ENCODE data around the gene TMED4.

TMED4 gene

DNA sequence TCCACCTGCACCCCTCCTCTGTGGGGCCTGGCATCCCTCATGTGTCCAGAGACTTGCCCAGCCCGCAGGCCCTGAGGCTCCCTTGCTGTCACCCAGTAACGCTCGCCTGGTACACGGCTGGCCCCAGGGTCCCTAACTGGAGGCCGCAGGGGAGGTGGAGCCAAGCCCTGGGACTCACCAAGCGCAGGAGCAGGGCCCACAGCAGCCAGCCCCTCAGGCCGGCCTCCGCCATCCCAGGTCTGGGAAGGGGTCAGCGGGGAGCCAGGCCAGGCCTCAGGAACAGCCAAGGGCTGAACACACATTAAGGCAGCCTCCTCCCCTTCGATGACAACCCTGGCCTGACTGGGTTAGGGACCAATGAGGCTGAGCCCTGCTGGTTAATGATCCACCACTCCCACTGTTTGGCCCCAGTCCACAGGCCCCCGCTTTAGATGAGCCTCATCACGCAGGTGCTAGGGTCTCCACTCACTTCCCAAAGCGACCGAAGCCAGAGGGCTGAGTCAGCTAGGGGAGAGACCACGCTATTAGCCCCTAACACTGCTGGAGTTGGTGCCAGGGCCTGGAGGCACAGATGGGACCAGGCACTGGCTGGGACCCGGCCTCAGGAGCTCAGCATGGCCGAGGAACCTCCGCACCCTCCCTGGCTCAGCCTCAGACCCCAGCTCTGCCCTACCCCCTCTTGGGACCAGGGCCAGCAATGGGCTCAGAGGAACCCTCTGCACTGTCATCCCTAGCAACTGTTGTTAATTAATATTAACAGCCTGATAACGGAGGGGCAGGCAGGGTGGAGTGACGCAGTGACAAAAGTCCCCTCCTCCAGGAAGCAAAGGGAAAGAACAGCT is 40.8 kb downstream of the TMED4 start, which contains the start of gene NPC1L1:
Gene NPC1L1, minus strand, starts transcription at position 303 of the 842 bp plus-strand sequence. Its CDS starts 71 bp downstream, at position 232.
- no peak within 1 kb of the TSS for H3K4me3 ChIP-seq (ENCODE audit: low read depth, low read length)

- no peak overlapping the region for H3K4me3 ChIP-seq (ENCODE audit: low read depth, low read length)
Measured at GRCh38 chr7:44540592-44541027, 41.4 kb downstream of the TMED4 start.

DNA sequence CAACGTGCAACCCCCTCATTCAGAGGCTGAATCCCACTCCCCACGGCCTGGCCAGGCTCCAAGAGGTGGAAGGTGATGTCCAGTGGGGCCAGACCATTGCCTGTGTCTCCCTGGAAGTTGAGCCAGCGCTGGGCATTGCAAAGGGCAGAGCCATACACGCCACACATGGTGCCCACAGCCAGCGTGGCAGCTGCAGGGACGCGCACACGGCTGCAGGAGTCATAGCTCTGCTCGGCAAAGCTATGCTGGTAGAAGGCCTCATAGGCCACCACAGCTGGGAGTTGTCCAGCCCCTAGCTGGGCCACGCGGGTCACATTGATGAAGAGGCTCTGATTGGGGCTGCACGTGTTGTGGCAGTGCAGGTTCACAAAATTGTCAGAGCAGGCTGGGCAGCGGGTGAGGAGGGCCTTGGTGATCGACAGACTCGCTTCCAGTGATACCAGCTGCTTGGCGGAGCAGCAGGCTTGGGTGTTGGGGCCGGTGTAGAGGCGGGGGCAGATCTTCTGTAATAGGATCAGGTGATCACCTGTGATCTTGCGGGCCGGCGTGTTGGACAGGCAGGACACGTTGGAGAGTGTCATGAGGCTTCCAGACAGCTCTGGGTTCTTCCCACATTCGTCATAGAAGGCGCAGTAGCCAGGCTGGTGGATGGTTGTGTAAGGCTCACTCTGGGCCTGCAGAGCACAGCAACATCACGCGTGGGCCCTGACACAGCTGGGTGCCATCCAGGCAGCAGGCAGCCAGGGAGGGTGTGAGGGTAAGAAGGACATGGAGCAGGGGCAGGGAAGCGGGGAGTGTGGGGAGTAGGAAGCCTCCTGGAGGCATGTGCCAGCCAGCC is 42.1 kb downstream of the TMED4 start:
- H3K4me3 ChIP-seq (ENCODE audit: low read depth, low read length): no peak overlapping the region

- H3K4me3 ChIP-seq (ENCODE audit: low read depth, low read length): no peak overlapping the region
Measured at GRCh38 chr7:44538798-44539668, 43.0 kb downstream of the TMED4 start.

DNA sequence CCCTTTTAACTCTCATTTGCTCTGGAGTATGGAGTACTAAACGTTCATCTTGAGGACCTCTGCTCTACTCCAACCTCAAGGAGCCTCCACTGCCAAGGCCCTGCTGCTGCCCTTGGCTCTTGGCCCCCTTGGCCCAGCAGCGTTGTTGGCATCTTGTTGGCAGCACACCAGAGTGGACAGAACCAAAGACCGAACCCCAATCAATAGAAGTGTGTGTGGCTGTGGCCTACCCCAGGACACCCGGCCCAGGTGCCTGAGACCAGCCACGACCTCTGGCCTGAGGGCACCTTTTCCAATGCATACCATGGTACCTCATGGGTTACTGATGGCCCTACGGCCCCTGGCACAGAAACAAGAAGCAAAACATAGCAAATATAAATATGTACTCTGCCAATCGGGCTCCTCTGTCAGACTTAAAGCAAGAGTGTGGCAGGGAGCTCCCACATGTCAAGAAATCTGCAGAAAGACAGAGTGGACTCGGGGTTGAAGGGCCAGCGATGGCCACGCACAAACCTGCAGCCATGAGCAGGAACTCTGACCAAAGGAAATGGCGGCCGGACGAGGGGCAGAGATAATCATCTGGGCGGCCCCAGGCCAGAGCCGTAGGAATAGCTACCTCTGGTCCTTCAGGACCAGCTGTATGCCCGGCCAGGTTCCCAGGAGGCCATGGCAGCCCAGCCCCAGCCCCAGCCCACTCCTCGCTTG is 43.8 kb downstream of the TMED4 start:
- no peak overlapping the region for H3K4me3 ChIP-seq (ENCODE audit: low read depth, low read length)

- H3K4me3 ChIP-seq (ENCODE audit: low read depth, low read length): no peak overlapping the region
Measured at GRCh38 chr7:44537442-44537841, 44.6 kb downstream of the TMED4 start.

DNA sequence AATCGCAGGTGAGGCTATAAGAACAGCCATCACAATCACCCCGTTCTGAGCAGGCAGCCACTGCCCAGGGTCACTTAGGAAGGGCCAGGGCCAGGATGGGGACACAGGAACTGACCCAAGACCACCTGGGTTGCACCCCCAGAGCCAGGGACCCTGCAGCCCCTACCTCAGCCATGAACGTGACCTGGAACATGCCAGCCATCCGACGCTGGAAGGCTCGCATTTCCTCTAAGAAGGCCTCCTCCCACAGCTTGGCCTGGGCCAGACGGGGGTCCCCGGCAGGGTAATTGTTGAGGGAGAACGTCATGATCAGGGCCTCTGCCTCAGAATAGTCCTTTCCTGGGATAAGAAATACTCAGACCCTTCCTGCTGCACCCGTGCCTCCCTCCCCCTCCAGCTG is 45.9 kb downstream of the TMED4 start:
- H3K4me3 ChIP-seq (ENCODE audit: low read depth, low read length): no peak overlapping the region

DNA sequence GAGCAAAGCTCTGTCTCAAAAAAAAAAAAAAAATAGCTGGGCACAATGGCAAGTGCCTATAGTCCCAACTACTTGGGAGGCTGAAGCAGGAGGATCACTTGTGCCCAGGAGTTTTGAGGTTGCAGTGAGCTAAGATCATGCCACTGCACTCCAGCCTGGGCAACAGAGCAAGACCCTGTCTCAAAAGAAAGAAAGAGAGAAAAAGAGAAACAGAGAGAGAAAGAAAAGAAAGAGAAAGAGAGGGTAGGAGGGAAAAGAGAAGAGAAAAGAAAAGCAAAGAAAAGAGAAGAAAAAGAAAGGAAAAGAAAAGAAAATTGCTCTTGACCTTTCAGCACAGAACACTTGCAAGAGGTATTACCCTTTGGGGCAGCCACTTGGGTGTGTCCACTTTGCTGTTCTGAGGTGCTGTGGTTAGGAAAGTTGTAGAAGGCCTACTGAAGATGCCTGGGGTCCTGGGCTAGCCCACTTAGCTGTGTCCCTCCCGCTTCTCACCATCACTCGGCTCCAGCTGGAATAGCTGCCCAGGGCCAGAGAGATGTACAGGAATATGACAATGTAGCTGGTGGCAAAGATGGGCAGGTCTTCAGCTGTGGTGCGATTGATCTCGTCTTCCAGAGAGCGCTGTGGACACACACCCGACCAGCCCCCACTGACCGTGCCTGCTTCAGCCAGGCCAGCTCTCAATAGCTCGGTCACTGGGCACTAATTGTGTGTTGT is 46.5 kb downstream of the TMED4 start:
- no peak overlapping the region for H3K4me3 ChIP-seq (ENCODE audit: low read depth, low read length)

GRCh38 chr7:44534501-44534900 is 47.5 kb downstream of the TMED4 start:
- H3K4me3 ChIP-seq (ENCODE audit: low read depth, low read length): no peak overlapping the region

- H3K4me3 ChIP-seq (ENCODE audit: low read depth, low read length): no peak overlapping the region
Measured at GRCh38 chr7:44534087-44534486, 47.9 kb downstream of the TMED4 start.

GRCh38 chr7:44533301-44534055 is 48.6 kb downstream of the TMED4 start:
- H3K4me3 ChIP-seq (ENCODE audit: low read depth, low read length): no peak overlapping the region

DNA sequence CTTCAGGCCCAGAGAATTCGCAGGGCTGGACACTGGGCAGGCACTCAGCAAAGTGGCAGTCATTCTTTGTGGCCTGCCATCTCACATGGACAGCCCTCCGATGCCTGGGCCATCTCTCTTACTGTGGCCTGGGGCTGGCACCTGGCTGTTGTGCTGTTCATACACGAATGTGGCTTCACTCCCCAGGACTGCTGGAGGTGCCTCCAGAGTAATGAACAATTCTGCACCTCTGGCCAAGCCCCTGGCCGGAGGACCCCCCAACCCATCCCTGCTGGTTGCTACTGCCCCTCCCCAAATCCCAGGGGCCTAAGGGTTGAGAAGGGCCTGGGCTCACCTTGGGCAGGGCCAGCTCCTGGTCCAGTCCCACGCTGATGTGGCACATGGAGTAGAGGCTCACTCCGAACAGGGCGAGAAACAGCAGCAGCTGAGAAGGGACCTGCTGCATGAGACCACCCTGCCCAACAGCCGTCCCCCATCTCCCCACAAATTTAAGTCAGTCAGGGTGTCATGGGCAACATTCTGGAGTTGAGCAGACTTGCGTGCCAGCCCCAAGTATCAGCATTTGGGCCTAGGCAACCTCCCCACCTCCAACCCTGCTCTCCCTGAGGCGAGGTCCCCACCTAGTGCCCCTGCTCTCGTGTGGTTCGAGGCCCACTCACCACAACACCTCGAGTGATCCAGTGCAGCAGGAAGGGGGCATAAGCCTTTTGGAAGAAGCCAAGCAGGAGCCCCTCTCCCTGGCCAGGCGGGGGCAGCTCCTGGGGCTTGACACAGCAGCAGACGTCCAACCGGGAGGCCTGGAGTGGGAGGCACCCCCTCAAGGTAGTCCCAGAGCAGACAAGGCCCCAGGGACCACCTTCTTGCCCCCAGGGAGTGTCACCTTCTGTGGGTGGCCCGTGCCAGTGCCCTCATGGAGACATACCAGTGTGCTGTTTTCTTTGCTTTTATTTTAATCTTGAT is 50.3 kb downstream of the TMED4 start:
- H3K4me3 ChIP-seq (ENCODE audit: low read depth, low read length): no peak overlapping the region

GRCh38 chr7:44530990-44531389 is 51.0 kb downstream of the TMED4 start:
- no peak overlapping the region for H3K4me3 ChIP-seq (ENCODE audit: low read depth, low read length)
